HCT116 (cell line): ENCODE data around the gene ACACA. TPM values are rescaled to one million over a fixed set of nuclear protein-coding genes. Genes with fewer than 3 reads are reported as not detected.

Experiments used
- ATAC-seq: fragments of 200-7000 bp; cut with Tn5 transposase; 2 replicates; pipeline ENCODE4 v1.9.1; 2020; ENCODE audit warnings: mild to moderate bottlenecking, moderate library complexity
- BruUV-seq: library from RNA; stranded (reverse); fragments of 400-500 nt; replicated peaks from 2 replicates; lab custom pipeline; 2021; lab: Mats Ljungman, UMichigan
- CTCF ChIA-PET: fragments of 300-600 bp; sonication (Branson Sonifier 250); formaldehyde crosslinking; loops from one replicate; lab custom pipeline; 2021; ENCODE audit warnings: antibody characterized with exemption; lab: Charles Lee
- POLR2A ChIA-PET: fragments of 300-600, 350-600 bp; sonication (Branson Sonifier 250); formaldehyde crosslinking; loops from one replicate; lab custom pipeline; 2021; ENCODE audit warnings: antibody characterized with exemption; lab: Charles Lee
- RAD21 ChIA-PET, 2 experiments: fragments of 300-600 bp; sonication (Branson Sonifier 250); formaldehyde crosslinking; loops; one replicate each; lab custom pipeline; 2023; ENCODE audit warnings: low total read pairs in 2 of 2; ENCODE audit not compliant: uncharacterized antibody in 2 of 2, unreplicated experiment in 2 of 2, low non-redundant PET in 1 of 2; lab: Charles Lee
- DNase-seq: peaks from one replicate; pipeline ENCODE4 v3.0.0-alpha.2; 2010; ENCODE audit warnings: low read depth, low spot score
- H2AFZ ChIP-seq: fragments of 200-600 bp; shearing (Covaris generic), sonication (generic); 2 replicates; pipeline ENCODE4 v1.6.1; 2017; ENCODE audit warnings: low read depth, mixed run types, mixed read lengths, antibody characterized with exemption, low read length; ENCODE audit not compliant: poor library complexity, severe bottlenecking
- H3K27ac ChIP-seq: 2 replicates; pipeline ENCODE4 v1.5.1; 2012; ENCODE audit warnings: low read depth, low read length
- H3K27me3 ChIP-seq: fragments of 200-600 bp; sonication (generic); 2 replicates; pipeline ENCODE4 v1.6.1; 2016; ENCODE audit warnings: mixed run types, low read length, mixed read lengths; ENCODE audit not compliant: insufficient read depth
- H3K36me3 ChIP-seq, 2 experiments: fragments of 200-500 bp in 1 of 2; fragments of 200-600 bp in 1 of 2; sonication (Bioruptor generic) in 1 of 2; sonication (generic) in 1 of 2; 2 replicates each; pipeline versions ENCODE4 v1.5.1 to v1.6.1; 2014 to 2016; ENCODE audit warnings: low read length in 2 of 2, inconsistent platforms in 1 of 2, mixed read lengths in 1 of 2, mixed run types in 1 of 2; ENCODE audit not compliant: insufficient read depth in 2 of 2, control insufficient read depth in 1 of 2
- H3K4me1 ChIP-seq, 2 experiments: fragments of 200-600 bp in 1 of 2; sonication (generic) in 1 of 2; 2 replicates each; pipeline versions ENCODE4 v1.5.1 to v1.6.1; 2012 to 2017; ENCODE audit warnings: low read length in 2 of 2, inconsistent platforms in 1 of 2, mild to moderate bottlenecking in 1 of 2, mixed read lengths in 1 of 2, mixed run types in 1 of 2, moderate library complexity in 1 of 2; ENCODE audit not compliant: insufficient read depth in 2 of 2, control insufficient read depth in 1 of 2
- H3K4me2 ChIP-seq: fragments of 200-600 bp; sonication (generic); 2 replicates; pipeline ENCODE4 v1.6.1; 2017; ENCODE audit warnings: mixed run types, low read length, mixed read lengths
- H3K4me3 ChIP-seq, 2 experiments: fragments of 200-600 bp in 1 of 2; sonication (generic) in 1 of 2; replicated peaks in 1 of 2; 2 replicates each; pipeline ENCODE4 v1.5.1; 2011 to 2016; ENCODE audit warnings: low read length in 2 of 2, control low read depth in 1 of 2, low read depth in 1 of 2, mild to moderate bottlenecking in 1 of 2, mixed read lengths in 1 of 2, mixed run types in 1 of 2
- H3K79me2 ChIP-seq: fragments of 200-600 bp; sonication (generic); 2 replicates; pipeline ENCODE4 v1.6.1; 2017; ENCODE audit warnings: mild to moderate bottlenecking, mixed run types, low read length, moderate library complexity, mixed read lengths; ENCODE audit not compliant: insufficient read depth
- H3K9ac ChIP-seq: fragments of 200-600 bp; sonication (generic); 2 replicates; pipeline ENCODE4 v1.6.1; 2016; ENCODE audit warnings: low read length, mixed read lengths
- H3K9me2 ChIP-seq: fragments of 200-600 bp; sonication (generic), shearing (Covaris generic); 2 replicates; pipeline ENCODE4 v1.6.1; 2017; ENCODE audit warnings: mixed run types, mild to moderate bottlenecking, moderate library complexity; ENCODE audit not compliant: insufficient read depth
- H3K9me3 ChIP-seq, 2 experiments: fragments of 200-500 bp in 1 of 2; fragments of 200-600 bp in 1 of 2; sonication (Bioruptor generic) in 1 of 2; sonication (generic) in 1 of 2; 2 replicates each; pipeline ENCODE4 v1.6.1; 2014 to 2017; ENCODE audit warnings: low read length in 2 of 2, mixed read lengths in 2 of 2, inconsistent platforms in 1 of 2, low read depth in 1 of 2, mild to moderate bottlenecking in 1 of 2, mixed run types in 1 of 2, moderate library complexity in 1 of 2; ENCODE audit not compliant: control insufficient read depth in 1 of 2, insufficient read depth in 1 of 2
- H4K20me1 ChIP-seq: fragments of 200-600 bp; sonication (generic), shearing (Covaris generic); 2 replicates; pipeline ENCODE4 v1.6.1; 2017; ENCODE audit warnings: mixed run types, mild to moderate bottlenecking, moderate library complexity; ENCODE audit not compliant: insufficient read depth
- CBX3 ChIP-seq: IDR thresholded peaks from 2 replicates; pipeline ENCODE4 v1.6.1; 2012; ENCODE audit warnings: low read depth
- CEBPB ChIP-seq: IDR thresholded peaks from 2 replicates; pipeline ENCODE4 v1.6.1; 2012; ENCODE audit warnings: low read depth
- ELF1 ChIP-seq: IDR thresholded peaks from 2 replicates; pipeline ENCODE4 v1.6.1; 2012; ENCODE audit warnings: low read depth, borderline replicate concordance
- EZH2phosphoT487 ChIP-seq: fragments of 200-600 bp; IDR thresholded peaks from 2 replicates; pipeline ENCODE4 v1.6.1; 2018; ENCODE audit warnings: antibody characterized with exemption, borderline replicate concordance
- FOSL1 ChIP-seq: IDR thresholded peaks from 2 replicates; pipeline ENCODE4 v1.6.1; 2012; ENCODE audit warnings: low read depth
- JUND ChIP-seq: IDR thresholded peaks from 2 replicates; pipeline ENCODE4 v1.6.1; 2012
- SIN3A ChIP-seq: IDR thresholded peaks from 2 replicates; pipeline ENCODE4 v1.6.1; 2012; ENCODE audit warnings: low read depth
- SP1 ChIP-seq: IDR thresholded peaks from 2 replicates; pipeline ENCODE4 v1.6.1; 2012; ENCODE audit warnings: low read depth
- SRF ChIP-seq: IDR thresholded peaks from 2 replicates; pipeline ENCODE4 v1.6.1; 2012; ENCODE audit warnings: low read depth
- TCF7L2 ChIP-seq: IDR thresholded peaks from 2 replicates; pipeline ENCODE4 v1.7.0; 2011; ENCODE audit warnings: borderline replicate concordance, inconsistent platforms; ENCODE audit not compliant: insufficient read depth, insufficient read length; ENCODE audit errors: extremely low read depth
- YY1 ChIP-seq: IDR thresholded peaks from 2 replicates; pipeline ENCODE4 v1.6.1; 2011; ENCODE audit warnings: low read length, low read depth, moderate library complexity, mild to moderate bottlenecking; ENCODE audit not compliant: insufficient replicate concordance; ENCODE audit errors: extremely low read depth
- intact Hi-C: fragments of 100-400 bp; cut with micrococcal nuclease; formaldehyde crosslinking; loops from 2 replicates; pipeline ENCODE4 v1.10.0; 2022
- total RNA-seq: library from RNA; stranded (reverse); gene quantifications from one replicate; pipeline ENCODE4 v1.2.1, GENCODE V29; 2021; ENCODE audit not compliant: unreplicated experiment
- TF ChIP-seq, protein P1 (sequence below): IDR thresholded peaks from 2 replicates; pipeline ENCODE4 v1.6.1; 2012
- TF ChIP-seq, protein P2 (sequence below): IDR thresholded peaks from 2 replicates; pipeline ENCODE4 v1.6.1; 2012
- TF ChIP-seq, protein P3 (sequence below): IDR thresholded peaks from 2 replicates; pipeline ENCODE4 v1.6.1; 2011; ENCODE audit warnings: mild to moderate bottlenecking, low read length, moderate library complexity; ENCODE audit not compliant: insufficient replicate concordance; ENCODE audit errors: extremely low read depth
- TF ChIP-seq, protein P4 (sequence below), 3 experiments: fragments of 200-600 bp in 1 of 3; sonication (generic) in 1 of 3; IDR thresholded peaks in 2 of 3; conservative IDR thresholded peaks in 1 of 3; 2 replicates each; pipeline ENCODE4 v1.5.1; 2012 to 2017; ENCODE audit warnings: low read depth in 2 of 3, low read length in 2 of 3, antibody characterized with exemption in 1 of 3, borderline replicate concordance in 1 of 3, control low read depth in 1 of 3, mild to moderate bottlenecking in 1 of 3, mixed read lengths in 1 of 3, mixed run types in 1 of 3, moderate library complexity in 1 of 3; ENCODE audit not compliant: insufficient read depth in 1 of 3

The ACACA gene
- total RNA-seq, 1 experiment from 2014 or later = 161 TPM

DNA sequence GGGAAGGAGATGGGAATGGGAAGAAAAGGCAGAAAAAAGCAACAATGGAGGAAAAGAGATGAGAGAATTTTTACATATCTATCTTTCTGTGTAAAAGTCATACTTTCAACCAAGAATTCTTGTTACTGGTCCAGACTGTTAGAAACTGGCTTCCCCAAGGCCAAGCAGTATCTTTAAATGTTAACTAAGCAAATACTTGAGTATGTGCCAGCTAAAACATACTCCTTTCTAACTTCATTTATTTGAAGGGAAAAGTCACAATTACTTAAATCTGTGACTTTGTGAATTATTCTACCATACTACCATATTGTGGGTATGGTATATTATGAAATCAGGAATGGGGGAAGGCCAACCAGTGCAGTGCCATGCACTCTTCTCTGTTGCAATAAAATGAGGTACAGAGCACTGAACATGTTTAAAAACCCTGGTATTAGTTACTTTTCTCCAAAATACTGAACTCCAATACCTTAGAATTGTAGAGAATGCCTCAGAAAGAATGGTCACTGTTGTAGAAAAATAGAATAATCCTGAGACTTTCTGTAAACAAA is 123.1 kb downstream of the ACACA start:
- H3K9me2 ChIP-seq = no peaks in the 10 kb centered on the region
- ChIA-PET RAD21 (no interaction called here), CTCF (interaction anchor here (0.6 kb wide), 1 partner anchor 90 kb away, joined by 3 read pairs; no protein-coding TSS in a partner anchor), POLR2A (no interaction called here)
- no peak overlapping the region for H3K4me2 ChIP-seq
- peaks cover 35% of the 10 kb centered on the region for H3K79me2 ChIP-seq
- H3K4me3 ChIP-seq = no peak overlapping the region
- ATAC-seq = no peak
- no peak overlapping the region for H2AFZ ChIP-seq
- H3K27ac ChIP-seq = no peak overlapping the region
- peaks cover 0 to under 1% of the 10 kb centered on the region in 2 experiments; a peak in 2 of 4 replicates for H3K4me1 ChIP-seq
- TF ChIP-seq, protein P1, sequence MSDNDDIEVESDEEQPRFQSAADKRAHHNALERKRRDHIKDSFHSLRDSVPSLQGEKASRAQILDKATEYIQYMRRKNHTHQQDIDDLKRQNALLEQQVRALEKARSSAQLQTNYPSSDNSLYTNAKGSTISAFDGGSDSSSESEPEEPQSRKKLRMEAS = no peak
- TF ChIP-seq ELF1 (no peak), SIN3A (no peak), CEBPB (no peak), EZH2phosphoT487 (no peak), TCF7L2 (no peak), FOSL1 (no peak), SP1 (no peak), YY1 (no peak), CBX3 (no peak), SRF (no peak), JUND (no peak)
- TF ChIP-seq, protein P2, sequence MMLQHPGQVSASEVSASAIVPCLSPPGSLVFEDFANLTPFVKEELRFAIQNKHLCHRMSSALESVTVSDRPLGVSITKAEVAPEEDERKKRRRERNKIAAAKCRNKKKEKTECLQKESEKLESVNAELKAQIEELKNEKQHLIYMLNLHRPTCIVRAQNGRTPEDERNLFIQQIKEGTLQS = no peak
- TF ChIP-seq, protein P3, sequence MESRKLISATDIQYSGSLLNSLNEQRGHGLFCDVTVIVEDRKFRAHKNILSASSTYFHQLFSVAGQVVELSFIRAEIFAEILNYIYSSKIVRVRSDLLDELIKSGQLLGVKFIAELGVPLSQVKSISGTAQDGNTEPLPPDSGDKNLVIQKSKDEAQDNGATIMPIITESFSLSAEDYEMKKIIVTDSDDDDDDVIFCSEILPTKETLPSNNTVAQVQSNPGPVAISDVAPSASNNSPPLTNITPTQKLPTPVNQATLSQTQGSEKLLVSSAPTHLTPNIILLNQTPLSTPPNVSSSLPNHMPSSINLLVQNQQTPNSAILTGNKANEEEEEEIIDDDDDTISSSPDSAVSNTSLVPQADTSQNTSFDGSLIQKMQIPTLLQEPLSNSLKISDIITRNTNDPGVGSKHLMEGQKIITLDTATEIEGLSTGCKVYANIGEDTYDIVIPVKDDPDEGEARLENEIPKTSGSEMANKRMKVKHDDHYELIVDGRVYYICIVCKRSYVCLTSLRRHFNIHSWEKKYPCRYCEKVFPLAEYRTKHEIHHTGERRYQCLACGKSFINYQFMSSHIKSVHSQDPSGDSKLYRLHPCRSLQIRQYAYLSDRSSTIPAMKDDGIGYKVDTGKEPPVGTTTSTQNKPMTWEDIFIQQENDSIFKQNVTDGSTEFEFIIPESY = no peak
- TF ChIP-seq, protein P4, sequence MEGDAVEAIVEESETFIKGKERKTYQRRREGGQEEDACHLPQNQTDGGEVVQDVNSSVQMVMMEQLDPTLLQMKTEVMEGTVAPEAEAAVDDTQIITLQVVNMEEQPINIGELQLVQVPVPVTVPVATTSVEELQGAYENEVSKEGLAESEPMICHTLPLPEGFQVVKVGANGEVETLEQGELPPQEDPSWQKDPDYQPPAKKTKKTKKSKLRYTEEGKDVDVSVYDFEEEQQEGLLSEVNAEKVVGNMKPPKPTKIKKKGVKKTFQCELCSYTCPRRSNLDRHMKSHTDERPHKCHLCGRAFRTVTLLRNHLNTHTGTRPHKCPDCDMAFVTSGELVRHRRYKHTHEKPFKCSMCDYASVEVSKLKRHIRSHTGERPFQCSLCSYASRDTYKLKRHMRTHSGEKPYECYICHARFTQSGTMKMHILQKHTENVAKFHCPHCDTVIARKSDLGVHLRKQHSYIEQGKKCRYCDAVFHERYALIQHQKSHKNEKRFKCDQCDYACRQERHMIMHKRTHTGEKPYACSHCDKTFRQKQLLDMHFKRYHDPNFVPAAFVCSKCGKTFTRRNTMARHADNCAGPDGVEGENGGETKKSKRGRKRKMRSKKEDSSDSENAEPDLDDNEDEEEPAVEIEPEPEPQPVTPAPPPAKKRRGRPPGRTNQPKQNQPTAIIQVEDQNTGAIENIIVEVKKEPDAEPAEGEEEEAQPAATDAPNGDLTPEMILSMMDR (IDR thresholded peaks at IDR 0.05 in 2 of 3, conservative IDR thresholded peaks at IDR 0.05 in 1 of 3; ENCODE audit: borderline replicate concordance in 1 of 3, insufficient read depth in 1 of 3, low read depth in 2 of 3, low read length in 2 of 3) = no peak
- intact Hi-C loops = no loop called here
- no peak for DNase-seq
- H3K9ac ChIP-seq = no peak overlapping the region
- H3K27me3 ChIP-seq = no peaks in the 10 kb centered on the region
- H4K20me1 ChIP-seq = no peaks in the 10 kb centered on the region
- H3K9me3 ChIP-seq = no peaks in the 10 kb centered on the region
- H3K36me3 ChIP-seq = peaks cover 2 to 12% of the 10 kb centered on the region in 2 experiments; a peak in 2 of 4 replicates
- no TSS peak for BruUV-seq
